HEK293 (cell line): ENCODE results near the gene PAPSS1.

Experiments
- CTCF ChIA-PET: fragments of 350-600 bp; formaldehyde crosslinking; extraction: SDS; loops from one replicate; lab custom pipeline; 2021; ENCODE audit warnings: antibody characterized with exemption; lab: Yijun Ruan, JAX
- POLR2A ChIA-PET: fragments of 300-600 bp; formaldehyde crosslinking; extraction: SDS; loops from one replicate; lab custom pipeline; 2020; ENCODE audit warnings: antibody characterized with exemption, inconsistent platforms; lab: Yijun Ruan, JAX
- H3K27ac ChIP-seq: fragments of 200-500 bp; sonication (Bioruptor generic); 2 replicates; pipeline ENCODE4 v1.5.1; 2014; ENCODE audit warnings: low read depth, low read length, control low read depth, inconsistent platforms; ENCODE audit errors: extremely low read depth
- H3K36me3 ChIP-seq, 2 experiments: fragments of 200-500 bp in 1 of 2; sonication (Bioruptor generic) in 1 of 2; 1 replicate in 1 of 2; 2 replicates in 1 of 2; pipeline ENCODE4 v1.5.1; 2014 to 2017; ENCODE audit warnings: inconsistent platforms in 2 of 2, low read length in 2 of 2; ENCODE audit not compliant: control insufficient read depth in 2 of 2, insufficient read depth in 1 of 2
- H3K4me1 ChIP-seq: fragments of 200-500 bp; sonication (Bioruptor generic); 2 replicates; pipeline ENCODE4 v1.5.1; 2014; ENCODE audit warnings: mild to moderate bottlenecking, low read length, inconsistent platforms; ENCODE audit not compliant: control insufficient read depth, insufficient read depth
- H3K4me3 ChIP-seq: 2 replicates; pipeline ENCODE4 v1.5.1; 2011; ENCODE audit warnings: low read depth, mild to moderate bottlenecking, control low read depth, low read length, moderate library complexity
- H3K9me3 ChIP-seq: fragments of 200-500 bp; sonication (Bioruptor generic); 2 replicates; pipeline ENCODE4 v1.5.1; 2014; ENCODE audit warnings: low read depth, low read length, inconsistent platforms; ENCODE audit not compliant: control insufficient read depth, insufficient read depth
- BCL11B ChIP-seq: fragments of 450-650 bp; formaldehyde crosslinking; IDR thresholded peaks from 2 replicates; pipeline ENCODE4 v1.5.1; 2016; ENCODE audit warnings: low read depth, missing biosample characterization, missing genetic modification characterization
- ELK4 ChIP-seq: IDR thresholded peaks from 2 replicates; pipeline ENCODE4 v1.6.1; 2011; ENCODE audit warnings: mild to moderate bottlenecking, low read depth, low read length, borderline replicate concordance
- FEZF1 ChIP-seq: fragments of 450-650 bp; formaldehyde crosslinking; IDR thresholded peaks from 2 replicates; pipeline ENCODE4 v1.5.1; 2016; ENCODE audit warnings: missing biosample characterization, missing genetic modification characterization
- KLF1 ChIP-seq: fragments of 450-650 bp; formaldehyde crosslinking; IDR thresholded peaks from 2 replicates; pipeline ENCODE4 v1.5.1; 2016; ENCODE audit warnings: missing biosample characterization, missing genetic modification characterization
- MEIS1 ChIP-seq: sonication (generic); formaldehyde crosslinking; IDR thresholded peaks from 2 replicates; pipeline ENCODE4 v1.8.1; 2022; ENCODE audit warnings: missing genetic modification reagents, mild to moderate bottlenecking, borderline replicate concordance
- PATZ1 ChIP-seq: fragments of 450-650 bp; formaldehyde crosslinking; IDR thresholded peaks from 2 replicates; pipeline ENCODE4 v1.5.1; 2016; ENCODE audit warnings: missing biosample characterization, missing genetic modification characterization
- PBX3 ChIP-seq: sonication (generic); formaldehyde crosslinking; IDR thresholded peaks from 2 replicates; pipeline ENCODE4 v1.8.1; 2022; ENCODE audit warnings: mild to moderate bottlenecking, moderate library complexity, missing genetic modification reagents
- SETDB1 ChIP-seq: IDR thresholded peaks from one replicate; pipeline ENCODE4 v1.6.1; 2017; ENCODE audit warnings: mild to moderate bottlenecking, low read length, moderate library complexity, mixed read lengths; ENCODE audit not compliant: insufficient read length
- ZNF133 ChIP-seq: fragments of 450-650 bp; formaldehyde crosslinking; IDR thresholded peaks from 2 replicates; pipeline ENCODE4 v1.5.1; 2016; ENCODE audit warnings: missing biosample characterization, missing genetic modification characterization
- ZNF140 ChIP-seq: fragments of 450-650 bp; formaldehyde crosslinking; IDR thresholded peaks from 2 replicates; pipeline ENCODE4 v1.5.1; 2016; ENCODE audit warnings: missing biosample characterization, missing genetic modification characterization
- ZNF16 ChIP-seq: fragments of 450-650 bp; formaldehyde crosslinking; IDR thresholded peaks from 2 replicates; pipeline ENCODE4 v1.5.1; 2016; ENCODE audit warnings: low read depth, missing biosample characterization, missing genetic modification characterization
- ZNF169 ChIP-seq: fragments of 450-650 bp; formaldehyde crosslinking; IDR thresholded peaks from 2 replicates; pipeline ENCODE4 v1.5.1; 2016; ENCODE audit warnings: missing biosample characterization, missing genetic modification characterization
- ZNF223 ChIP-seq: fragments of 450-650 bp; formaldehyde crosslinking; IDR thresholded peaks from 2 replicates; pipeline ENCODE4 v1.5.1; 2016; ENCODE audit warnings: missing biosample characterization, missing genetic modification characterization
- ZNF280D ChIP-seq: fragments of 450-650 bp; formaldehyde crosslinking; IDR thresholded peaks from 2 replicates; pipeline ENCODE4 v1.5.1; 2016; ENCODE audit warnings: missing biosample characterization, missing genetic modification characterization
- ZNF324 ChIP-seq: fragments of 450-650 bp; formaldehyde crosslinking; IDR thresholded peaks from 2 replicates; pipeline ENCODE4 v1.5.1; 2016; ENCODE audit warnings: missing biosample characterization, missing genetic modification characterization
- ZNF366 ChIP-seq: fragments of 450-650 bp; formaldehyde crosslinking; conservative IDR thresholded peaks from 2 replicates; pipeline ENCODE4 v1.5.1; 2016; ENCODE audit warnings: missing biosample characterization, missing genetic modification characterization
- ZNF501 ChIP-seq: fragments of 450-650 bp; formaldehyde crosslinking; IDR thresholded peaks from 2 replicates; pipeline ENCODE4 v1.5.1; 2016; ENCODE audit warnings: missing biosample characterization, missing genetic modification characterization
- ZNF513 ChIP-seq: fragments of 450-650 bp; IDR thresholded peaks from 2 replicates; pipeline ENCODE4 v1.5.1; 2018; ENCODE audit warnings: missing biosample characterization, missing genetic modification characterization
- ZNF580 ChIP-seq: fragments of 450-650 bp; formaldehyde crosslinking; IDR thresholded peaks from 2 replicates; pipeline ENCODE4 v1.5.1; 2016; ENCODE audit warnings: missing biosample characterization, missing genetic modification characterization
- ZNF701 ChIP-seq: fragments of 450-650 bp; formaldehyde crosslinking; IDR thresholded peaks from 2 replicates; pipeline ENCODE4 v1.5.1; 2016; ENCODE audit warnings: missing biosample characterization, missing genetic modification characterization
- ZSCAN4 ChIP-seq: fragments of 450-650 bp; formaldehyde crosslinking; IDR thresholded peaks from 2 replicates; pipeline ENCODE4 v1.5.1; 2017; ENCODE audit warnings: missing biosample characterization, missing genetic modification characterization
- ZXDB ChIP-seq: fragments of 450-650 bp; formaldehyde crosslinking; IDR thresholded peaks from 2 replicates; pipeline ENCODE4 v1.5.1; 2016; ENCODE audit warnings: missing biosample characterization, missing genetic modification characterization

The PAPSS1 gene

GRCh38 chr4:107629318-107629717, 90.7 kb downstream of the PAPSS1 start:
- H3K4me3 ChIP-seq = no peak overlapping the region
- CTCF ChIA-PET = no interaction called here
- POLR2A ChIA-PET = no interaction called here

GRCh38 chr4:107625391-107625902, 94.6 kb downstream of the PAPSS1 start:
- no peaks in the 10 kb centered on the region for H3K9me3 ChIP-seq
- peaks cover 0 to 3% of the 10 kb centered on the region in 2 experiments; a peak in 1 of 3 replicates for H3K36me3 ChIP-seq
- ChIA-PET POLR2A (no interaction called here), CTCF (no interaction called here)
- H3K4me3 ChIP-seq = no peak overlapping the region
- no peaks in the 10 kb centered on the region for H3K4me1 ChIP-seq
- no peak overlapping the region for H3K27ac ChIP-seq
- TF ChIP-seq ZNF169 = no peak
- TF ChIP-seq ELK4 = no peak
- no peak for TF ChIP-seq ZXDB
- no peak for TF ChIP-seq ZNF501
- TF ChIP-seq MEIS1 = no peak
- no peak for TF ChIP-seq ZNF366 (tag by site-specific recombination)
- no peak for TF ChIP-seq BCL11B (tag by site-specific recombination)
- TF ChIP-seq PATZ1 (tag by site-specific recombination) = no peak
- no peak for TF ChIP-seq ZNF140 (tag by site-specific recombination)
- TF ChIP-seq PBX3 (CRISPR knock-in tag) = no peak
- no peak for TF ChIP-seq ZNF701
- TF ChIP-seq ZNF324 (tag by site-specific recombination) = no peak
- TF ChIP-seq ZNF16 (tag by site-specific recombination) = no peak
- no peak for TF ChIP-seq ZNF513 (tag by site-specific recombination)
- no peak for TF ChIP-seq ZNF580 (tag by site-specific recombination)
- no peak for TF ChIP-seq ZNF223 (tag by site-specific recombination)

More at GRCh38 chr4:107629318-107629717, 90.7 kb downstream of the PAPSS1 start:
- no peaks in the 10 kb centered on the region for H3K9me3 ChIP-seq
- H3K4me1 ChIP-seq = no peaks in the 10 kb centered on the region
- no peaks in the 10 kb centered on the region for H3K36me3 ChIP-seq
- H3K27ac ChIP-seq = no peak overlapping the region
- no peak for TF ChIP-seq KLF1 (tag by site-specific recombination)

GRCh38 chr4:107624024-107624423, 96.0 kb downstream of the PAPSS1 start:
- Histone ChIP-seq H3K4me3 (no peak overlapping the region), H3K36me3 (peaks cover 0 to 3% of the 10 kb centered on the region in 2 experiments; a peak in 1 of 3 replicates), H3K9me3 (no peaks in the 10 kb centered on the region), H3K4me1 (no peaks in the 10 kb centered on the region), H3K27ac (no peak overlapping the region)
- POLR2A ChIA-PET = no interaction called here
- CTCF ChIA-PET = no interaction called here
- TF ChIP-seq SETDB1 = no peak
- TF ChIP-seq MEIS1 = no peak
- TF ChIP-seq ZSCAN4 (tag by site-specific recombination) = no peak
- no peak for TF ChIP-seq FEZF1 (tag by site-specific recombination)
- TF ChIP-seq ZNF280D (tag by site-specific recombination) = no peak
- TF ChIP-seq ZNF133 (tag by site-specific recombination) = no peak
